ENCODE results near the gene CTTN. TPM values are rescaled to one million over a fixed set of nuclear protein-coding genes. Genes with fewer than 3 reads are reported as not detected.
A peak's percentile ranks its signal among the peaks of the same experiment; 100 is the strongest.

Gene CTTN
- total and polyA plus RNA-seq, 9 of the 15 experiments (the other 6 are each of a cell fraction or from before 2014, with no cell fraction given) = 9.9 to 158 (median 99.7) TPM

DNA sequence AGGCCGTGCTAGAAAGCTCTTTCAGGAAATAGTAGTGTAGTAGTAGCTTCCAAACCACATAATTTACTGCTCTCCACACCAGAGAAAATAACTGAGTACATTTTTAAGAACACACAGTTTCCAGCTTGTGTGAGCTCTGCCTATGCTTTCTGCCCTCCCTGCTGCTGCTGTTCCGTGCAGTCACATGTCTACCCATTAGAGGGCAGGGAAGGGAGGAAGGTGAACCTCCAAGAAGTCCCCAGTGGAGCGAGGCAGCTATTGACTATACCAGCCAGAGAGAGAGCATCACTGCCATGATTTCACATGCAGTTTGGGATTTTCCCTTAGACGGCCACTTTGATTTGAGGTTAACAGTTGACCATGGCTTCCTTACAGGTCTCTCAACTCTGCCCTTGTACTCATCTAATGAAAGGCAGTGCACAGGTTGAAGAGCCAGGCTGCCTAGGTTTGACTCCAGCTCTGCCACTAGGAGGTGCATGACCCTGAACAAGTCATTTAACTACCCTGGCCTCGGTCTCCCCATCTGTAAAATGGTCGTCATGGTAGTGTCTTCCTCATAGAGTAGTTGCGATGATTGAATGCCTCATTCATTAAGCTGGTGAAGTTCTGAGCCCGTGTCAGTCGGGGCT is 19.7 kb upstream of the CTTN start (continued):
- TF ChIP-seq ZBTB1 (CRISPR knock-in tag; IDR thresholded peaks at IDR 0.05; ENCODE audit: borderline replicate concordance, low read depth) (no peak), KLF10 (CRISPR knock-in tag; IDR thresholded peaks at IDR 0.05) (no peak), KDM1A (IDR thresholded peaks at IDR 0.05) (peak; percentile 57 to 77; a peak in 3 of 4 replicates), ZNF436 (CRISPR knock-in tag; IDR thresholded peaks at IDR 0.05) (no peak), BRD9 (IDR thresholded peaks at IDR 0.05; ENCODE audit: low read depth, partially characterized antibody) (no peak), RAD51 (IDR thresholded peaks at IDR 0.05; ENCODE audit: borderline replicate concordance, low read depth) (no peak), SIRT6 (IDR thresholded peaks at IDR 0.05; ENCODE audit: low read depth, low read length) (no peak), ADNP (tag; IDR thresholded peaks at IDR 0.05) (peak; percentile 67), RCOR1 (IDR thresholded peaks at IDR 0.05; ENCODE audit: borderline replicate concordance in 1 of 2, low read depth in 2 of 2, low read length in 2 of 2) (peak in 1 of 2 experiments; percentile 38; a peak in 1 of 4 replicates), POLR2G (IDR thresholded peaks at IDR 0.05; ENCODE audit: low read depth, low read length) (no peak), CHD1 (IDR thresholded peaks at IDR 0.05; ENCODE audit: low read length) (no peak), NCOA1 (IDR thresholded peaks at IDR 0.05; ENCODE audit: low read depth) (no peak), SP2 (IDR thresholded peaks at IDR 0.05; ENCODE audit: extremely low read depth, low read depth, low read length, poor library complexity, severe bottlenecking) (no peak), CEBPG (CRISPR knock-in tag; IDR thresholded peaks at IDR 0.05) (no peak), CEBPG (tag; conservative IDR thresholded peaks at IDR 0.05 in 1 of 2, IDR thresholded peaks at IDR 0.05 in 1 of 2) (no peak)
- TF ChIP-seq, protein P1, sequence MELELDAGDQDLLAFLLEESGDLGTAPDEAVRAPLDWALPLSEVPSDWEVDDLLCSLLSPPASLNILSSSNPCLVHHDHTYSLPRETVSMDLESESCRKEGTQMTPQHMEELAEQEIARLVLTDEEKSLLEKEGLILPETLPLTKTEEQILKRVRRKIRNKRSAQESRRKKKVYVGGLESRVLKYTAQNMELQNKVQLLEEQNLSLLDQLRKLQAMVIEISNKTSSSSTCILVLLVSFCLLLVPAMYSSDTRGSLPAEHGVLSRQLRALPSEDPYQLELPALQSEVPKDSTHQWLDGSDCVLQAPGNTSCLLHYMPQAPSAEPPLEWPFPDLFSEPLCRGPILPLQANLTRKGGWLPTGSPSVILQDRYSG (tag; conservative IDR thresholded peaks at IDR 0.05; ENCODE audit: low read depth) = no peak
- TF ChIP-seq, protein P2, sequence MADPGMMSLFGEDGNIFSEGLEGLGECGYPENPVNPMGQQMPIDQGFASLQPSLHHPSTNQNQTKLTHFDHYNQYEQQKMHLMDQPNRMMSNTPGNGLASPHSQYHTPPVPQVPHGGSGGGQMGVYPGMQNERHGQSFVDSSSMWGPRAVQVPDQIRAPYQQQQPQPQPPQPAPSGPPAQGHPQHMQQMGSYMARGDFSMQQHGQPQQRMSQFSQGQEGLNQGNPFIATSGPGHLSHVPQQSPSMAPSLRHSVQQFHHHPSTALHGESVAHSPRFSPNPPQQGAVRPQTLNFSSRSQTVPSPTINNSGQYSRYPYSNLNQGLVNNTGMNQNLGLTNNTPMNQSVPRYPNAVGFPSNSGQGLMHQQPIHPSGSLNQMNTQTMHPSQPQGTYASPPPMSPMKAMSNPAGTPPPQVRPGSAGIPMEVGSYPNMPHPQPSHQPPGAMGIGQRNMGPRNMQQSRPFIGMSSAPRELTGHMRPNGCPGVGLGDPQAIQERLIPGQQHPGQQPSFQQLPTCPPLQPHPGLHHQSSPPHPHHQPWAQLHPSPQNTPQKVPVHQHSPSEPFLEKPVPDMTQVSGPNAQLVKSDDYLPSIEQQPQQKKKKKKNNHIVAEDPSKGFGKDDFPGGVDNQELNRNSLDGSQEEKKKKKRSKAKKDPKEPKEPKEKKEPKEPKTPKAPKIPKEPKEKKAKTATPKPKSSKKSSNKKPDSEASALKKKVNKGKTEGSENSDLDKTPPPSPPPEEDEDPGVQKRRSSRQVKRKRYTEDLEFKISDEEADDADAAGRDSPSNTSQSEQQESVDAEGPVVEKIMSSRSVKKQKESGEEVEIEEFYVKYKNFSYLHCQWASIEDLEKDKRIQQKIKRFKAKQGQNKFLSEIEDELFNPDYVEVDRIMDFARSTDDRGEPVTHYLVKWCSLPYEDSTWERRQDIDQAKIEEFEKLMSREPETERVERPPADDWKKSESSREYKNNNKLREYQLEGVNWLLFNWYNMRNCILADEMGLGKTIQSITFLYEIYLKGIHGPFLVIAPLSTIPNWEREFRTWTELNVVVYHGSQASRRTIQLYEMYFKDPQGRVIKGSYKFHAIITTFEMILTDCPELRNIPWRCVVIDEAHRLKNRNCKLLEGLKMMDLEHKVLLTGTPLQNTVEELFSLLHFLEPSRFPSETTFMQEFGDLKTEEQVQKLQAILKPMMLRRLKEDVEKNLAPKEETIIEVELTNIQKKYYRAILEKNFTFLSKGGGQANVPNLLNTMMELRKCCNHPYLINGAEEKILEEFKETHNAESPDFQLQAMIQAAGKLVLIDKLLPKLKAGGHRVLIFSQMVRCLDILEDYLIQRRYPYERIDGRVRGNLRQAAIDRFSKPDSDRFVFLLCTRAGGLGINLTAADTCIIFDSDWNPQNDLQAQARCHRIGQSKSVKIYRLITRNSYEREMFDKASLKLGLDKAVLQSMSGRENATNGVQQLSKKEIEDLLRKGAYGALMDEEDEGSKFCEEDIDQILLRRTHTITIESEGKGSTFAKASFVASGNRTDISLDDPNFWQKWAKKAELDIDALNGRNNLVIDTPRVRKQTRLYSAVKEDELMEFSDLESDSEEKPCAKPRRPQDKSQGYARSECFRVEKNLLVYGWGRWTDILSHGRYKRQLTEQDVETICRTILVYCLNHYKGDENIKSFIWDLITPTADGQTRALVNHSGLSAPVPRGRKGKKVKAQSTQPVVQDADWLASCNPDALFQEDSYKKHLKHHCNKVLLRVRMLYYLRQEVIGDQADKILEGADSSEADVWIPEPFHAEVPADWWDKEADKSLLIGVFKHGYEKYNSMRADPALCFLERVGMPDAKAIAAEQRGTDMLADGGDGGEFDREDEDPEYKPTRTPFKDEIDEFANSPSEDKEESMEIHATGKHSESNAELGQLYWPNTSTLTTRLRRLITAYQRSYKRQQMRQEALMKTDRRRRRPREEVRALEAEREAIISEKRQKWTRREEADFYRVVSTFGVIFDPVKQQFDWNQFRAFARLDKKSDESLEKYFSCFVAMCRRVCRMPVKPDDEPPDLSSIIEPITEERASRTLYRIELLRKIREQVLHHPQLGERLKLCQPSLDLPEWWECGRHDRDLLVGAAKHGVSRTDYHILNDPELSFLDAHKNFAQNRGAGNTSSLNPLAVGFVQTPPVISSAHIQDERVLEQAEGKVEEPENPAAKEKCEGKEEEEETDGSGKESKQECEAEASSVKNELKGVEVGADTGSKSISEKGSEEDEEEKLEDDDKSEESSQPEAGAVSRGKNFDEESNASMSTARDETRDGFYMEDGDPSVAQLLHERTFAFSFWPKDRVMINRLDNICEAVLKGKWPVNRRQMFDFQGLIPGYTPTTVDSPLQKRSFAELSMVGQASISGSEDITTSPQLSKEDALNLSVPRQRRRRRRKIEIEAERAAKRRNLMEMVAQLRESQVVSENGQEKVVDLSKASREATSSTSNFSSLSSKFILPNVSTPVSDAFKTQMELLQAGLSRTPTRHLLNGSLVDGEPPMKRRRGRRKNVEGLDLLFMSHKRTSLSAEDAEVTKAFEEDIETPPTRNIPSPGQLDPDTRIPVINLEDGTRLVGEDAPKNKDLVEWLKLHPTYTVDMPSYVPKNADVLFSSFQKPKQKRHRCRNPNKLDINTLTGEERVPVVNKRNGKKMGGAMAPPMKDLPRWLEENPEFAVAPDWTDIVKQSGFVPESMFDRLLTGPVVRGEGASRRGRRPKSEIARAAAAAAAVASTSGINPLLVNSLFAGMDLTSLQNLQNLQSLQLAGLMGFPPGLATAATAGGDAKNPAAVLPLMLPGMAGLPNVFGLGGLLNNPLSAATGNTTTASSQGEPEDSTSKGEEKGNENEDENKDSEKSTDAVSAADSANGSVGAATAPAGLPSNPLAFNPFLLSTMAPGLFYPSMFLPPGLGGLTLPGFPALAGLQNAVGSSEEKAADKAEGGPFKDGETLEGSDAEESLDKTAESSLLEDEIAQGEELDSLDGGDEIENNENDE (IDR thresholded peaks at IDR 0.05; ENCODE audit: low read depth, low read length) = no peak

All from K562 (cell line).